Activated CD8-positive, alpha-beta memory T cell treated with anti-CD3 and anti-CD28 coated beads, Interleukin-2, amount 50 U/mL, for 1 hour (primary cell): ENCODE results near the gene LPP.
"Not testable (repeated sequence)": the region's sequence is repeated elsewhere in the genome, so short reads cannot be mapped to it uniquely, and the experiment has no call there.

Source experiments
- DNase-seq: peaks from one replicate; pipeline ENCODE4 v3.0.0-alpha.2; 2020; ENCODE audit errors: extremely low read depth

Gene LPP

GRCh38 chr3:188583341-188584161 lies 429.6 kb downstream of the LPP start:
- no peak for DNase-seq

GRCh38 chr3:188584162-188584529 lies 430.2 kb downstream of the LPP start:
- no peak for DNase-seq

GRCh38 chr3:188584958-188585689 lies 431.2 kb downstream of the LPP start:
- DNase-seq: no peak

- DNase-seq: no peak
Observed at GRCh38 chr3:188589071-188589470, 435.1 kb downstream of the LPP start.

GRCh38 chr3:188589771-188590170 lies 435.8 kb downstream of the LPP start:
- no peak for DNase-seq

- no peak for DNase-seq
Observed at GRCh38 chr3:188590557-188590956, 436.6 kb downstream of the LPP start.

GRCh38 chr3:188594139-188594538 lies 440.2 kb downstream of the LPP start:
- DNase-seq: no peak

- no peak for DNase-seq
Observed at GRCh38 chr3:188595890-188596376, 442.0 kb downstream of the LPP start.

- no peak for DNase-seq
Observed at GRCh38 chr3:188598894-188599293, 444.9 kb downstream of the LPP start.

GRCh38 chr3:188602111-188602510 lies 448.2 kb downstream of the LPP start:
- DNase-seq: no peak

GRCh38 chr3:188602620-188603019 lies 448.7 kb downstream of the LPP start:
- DNase-seq: no peak

- no peak for DNase-seq
Observed at GRCh38 chr3:188604651-188605050, 450.7 kb downstream of the LPP start.

- no peak for DNase-seq
Observed at GRCh38 chr3:188605231-188605630, 451.3 kb downstream of the LPP start.

GRCh38 chr3:188605905-188606304 lies 451.9 kb downstream of the LPP start:
- DNase-seq: no peak

GRCh38 chr3:188607805-188608315 lies 453.9 kb downstream of the LPP start:
- no peak for DNase-seq

GRCh38 chr3:188608401-188608800 lies 454.4 kb downstream of the LPP start:
- no peak for DNase-seq

GRCh38 chr3:188613721-188614120 lies 459.8 kb downstream of the LPP start:
- DNase-seq: not testable (repeated sequence)

- DNase-seq: no peak
Observed at GRCh38 chr3:188617270-188617669, 463.3 kb downstream of the LPP start.

- DNase-seq: no peak
Observed at GRCh38 chr3:188617988-188618701, 464.2 kb downstream of the LPP start.

GRCh38 chr3:188620752-188621151 lies 466.8 kb downstream of the LPP start:
- no peak for DNase-seq

- DNase-seq: no peak
Observed at GRCh38 chr3:188624384-188624783, 470.4 kb downstream of the LPP start.

GRCh38 chr3:188624828-188625227 lies 470.9 kb downstream of the LPP start:
- DNase-seq: no peak
